HUES48 (cell line): ENCODE results near the gene PIWIL1.

Experiments used
- H3K27ac ChIP-seq: one replicate; pipeline ENCODE4 v1.7.0; 2013; ENCODE audit warnings: low read depth, low read length, inconsistent platforms
- H3K27me3 ChIP-seq: 2 replicates; pipeline ENCODE4 v1.6.1; 2013; ENCODE audit warnings: mild to moderate bottlenecking, low read length; ENCODE audit not compliant: control insufficient read depth, insufficient read depth
- H3K36me3 ChIP-seq: 2 replicates; pipeline ENCODE4 v1.6.1; 2013; ENCODE audit warnings: low read length; ENCODE audit not compliant: control insufficient read depth, insufficient read depth
- H3K4me1 ChIP-seq: 2 replicates; pipeline ENCODE4 v1.6.1; 2013; ENCODE audit warnings: mild to moderate bottlenecking, low read length; ENCODE audit not compliant: control insufficient read depth, insufficient read depth
- H3K4me3 ChIP-seq: 2 replicates; pipeline ENCODE4 v1.5.1; 2013; ENCODE audit warnings: mild to moderate bottlenecking, low read depth, low read length
- H3K9ac ChIP-seq: 2 replicates; pipeline ENCODE4 v1.6.1; 2013; ENCODE audit warnings: mild to moderate bottlenecking, low read depth, low read length, moderate library complexity
- H3K9me3 ChIP-seq: 2 replicates; pipeline ENCODE4 v1.6.1; 2013; ENCODE audit warnings: low read length; ENCODE audit not compliant: control insufficient read depth, insufficient read depth

PIWIL1 gene

GRCh38 chr12:130354407-130354806, 16.7 kb downstream of the PIWIL1 start:
- Histone ChIP-seq H3K27me3 (no peaks in the 10 kb centered on the region), H3K9ac (no peak overlapping the region), H3K36me3 (no peaks in the 10 kb centered on the region), H3K4me1 (no peaks in the 10 kb centered on the region), H3K27ac (no peak overlapping the region), H3K9me3 (no peaks in the 10 kb centered on the region), H3K4me3 (no peak overlapping the region)

GRCh38 chr12:130356222-130356621, 18.5 kb downstream of the PIWIL1 start:
- H3K27me3 ChIP-seq: no peaks in the 10 kb centered on the region

GRCh38 chr12:130357241-130357640, 19.6 kb downstream of the PIWIL1 start:
- Histone ChIP-seq H3K9me3 (no peaks in the 10 kb centered on the region), H3K27ac (no peak overlapping the region), H3K4me1 (no peaks in the 10 kb centered on the region), H3K9ac (no peak overlapping the region), H3K36me3 (no peaks in the 10 kb centered on the region), H3K27me3 (no peaks in the 10 kb centered on the region), H3K4me3 (no peak overlapping the region)

More at GRCh38 chr12:130356222-130356621, 18.5 kb downstream of the PIWIL1 start:
- no peaks in the 10 kb centered on the region for H3K4me1 ChIP-seq
- H3K27ac ChIP-seq: no peak overlapping the region
- H3K9me3 ChIP-seq: no peaks in the 10 kb centered on the region
- H3K4me3 ChIP-seq: no peak overlapping the region
- H3K9ac ChIP-seq: no peak overlapping the region
- no peaks in the 10 kb centered on the region for H3K36me3 ChIP-seq

GRCh38 chr12:130357729-130358330, 20.1 kb downstream of the PIWIL1 start:
- Histone ChIP-seq H3K9me3 (no peaks in the 10 kb centered on the region), H3K27ac (no peak overlapping the region), H3K4me3 (no peak overlapping the region), H3K27me3 (no peaks in the 10 kb centered on the region), H3K4me1 (no peaks in the 10 kb centered on the region), H3K9ac (no peak overlapping the region), H3K36me3 (no peaks in the 10 kb centered on the region)

GRCh38 chr12:130362060-130362459, 24.4 kb downstream of the PIWIL1 start:
- no peaks in the 10 kb centered on the region for H3K27me3 ChIP-seq

GRCh38 chr12:130364578-130364977, 26.9 kb downstream of the PIWIL1 start:
- H3K4me3 ChIP-seq: no peak overlapping the region
- no peak overlapping the region for H3K27ac ChIP-seq
- no peaks in the 10 kb centered on the region for H3K9me3 ChIP-seq

More at GRCh38 chr12:130362060-130362459, 24.4 kb downstream of the PIWIL1 start:
- Histone ChIP-seq H3K27ac (no peak overlapping the region), H3K4me3 (no peak overlapping the region), H3K9ac (no peak overlapping the region), H3K4me1 (no peaks in the 10 kb centered on the region), H3K9me3 (no peaks in the 10 kb centered on the region), H3K36me3 (no peaks in the 10 kb centered on the region)

GRCh38 chr12:130366159-130366558, 28.5 kb downstream of the PIWIL1 start:
- Histone ChIP-seq H3K36me3 (no peaks in the 10 kb centered on the region), H3K27ac (no peak overlapping the region), H3K9ac (no peak overlapping the region), H3K4me3 (no peak overlapping the region), H3K9me3 (no peaks in the 10 kb centered on the region), H3K27me3 (no peaks in the 10 kb centered on the region), H3K4me1 (peaks cover 5% of the 10 kb centered on the region)

More at GRCh38 chr12:130364578-130364977, 26.9 kb downstream of the PIWIL1 start:
- Histone ChIP-seq H3K9ac (no peak overlapping the region), H3K4me1 (no peaks in the 10 kb centered on the region), H3K27me3 (no peaks in the 10 kb centered on the region), H3K36me3 (no peaks in the 10 kb centered on the region)

- Histone ChIP-seq H3K27ac (no peak overlapping the region), H3K9ac (no peak overlapping the region), H3K36me3 (no peaks in the 10 kb centered on the region), H3K9me3 (no peaks in the 10 kb centered on the region), H3K27me3 (no peaks in the 10 kb centered on the region), H3K4me1 (peaks cover 8% of the 10 kb centered on the region), H3K4me3 (no peak overlapping the region)
Observed at GRCh38 chr12:130367003-130367402, 29.3 kb downstream of the PIWIL1 start.

- H3K4me3 ChIP-seq: no peak overlapping the region
- no peaks in the 10 kb centered on the region for H3K9me3 ChIP-seq
- no peaks in the 10 kb centered on the region for H3K27me3 ChIP-seq
- H3K9ac ChIP-seq: no peak overlapping the region
- no peak overlapping the region for H3K27ac ChIP-seq
- H3K4me1 ChIP-seq: peaks cover 8% of the 10 kb centered on the region
- H3K36me3 ChIP-seq: no peaks in the 10 kb centered on the region
Observed at GRCh38 chr12:130367523-130367922, 29.8 kb downstream of the PIWIL1 start.

GRCh38 chr12:130369816-130370215, 32.1 kb downstream of the PIWIL1 start:
- Histone ChIP-seq H3K27ac (no peak overlapping the region), H3K27me3 (no peaks in the 10 kb centered on the region), H3K4me3 (no peak overlapping the region), H3K4me1 (peaks cover 8% of the 10 kb centered on the region), H3K36me3 (no peaks in the 10 kb centered on the region), H3K9me3 (no peaks in the 10 kb centered on the region), H3K9ac (no peak overlapping the region)

GRCh38 chr12:130371296-130371695, 33.6 kb downstream of the PIWIL1 start:
- H3K4me3 ChIP-seq: no peak overlapping the region
- no peaks in the 10 kb centered on the region for H3K27me3 ChIP-seq
- no peaks in the 10 kb centered on the region for H3K36me3 ChIP-seq

More at GRCh38 chr12:130371296-130371695, 33.6 kb downstream of the PIWIL1 start:
- no peak overlapping the region for H3K27ac ChIP-seq
- peaks cover 8% of the 10 kb centered on the region for H3K4me1 ChIP-seq
- no peaks in the 10 kb centered on the region for H3K9me3 ChIP-seq
- no peak overlapping the region for H3K9ac ChIP-seq
